A673 (cell line): ENCODE data around the gene ALKBH2.

Experiments
- EZH2 ChIP-seq: fragments of 200-600 bp; sonication (generic); IDR thresholded peaks from 2 replicates; pipeline ENCODE4 v1.6.1; 2017; ENCODE audit warnings: borderline replicate concordance, low read depth, mild to moderate bottlenecking, mixed read lengths, antibody characterized with exemption, low read length; ENCODE audit not compliant: poor library complexity, severe bottlenecking
- TF ChIP-seq, protein P1 (sequence below): fragments of 300-800, 200-600 bp; sonication (generic); conservative IDR thresholded peaks from 2 replicates; pipeline ENCODE4 v1.5.1; 2017; ENCODE audit warnings: low read depth, mild to moderate bottlenecking, antibody characterized with exemption, low read length, moderate library complexity, mixed read lengths

GRCh38 chr12:109082751-109083150 is 10.5 kb downstream of the ALKBH2 start:
- TF ChIP-seq, protein P1, sequence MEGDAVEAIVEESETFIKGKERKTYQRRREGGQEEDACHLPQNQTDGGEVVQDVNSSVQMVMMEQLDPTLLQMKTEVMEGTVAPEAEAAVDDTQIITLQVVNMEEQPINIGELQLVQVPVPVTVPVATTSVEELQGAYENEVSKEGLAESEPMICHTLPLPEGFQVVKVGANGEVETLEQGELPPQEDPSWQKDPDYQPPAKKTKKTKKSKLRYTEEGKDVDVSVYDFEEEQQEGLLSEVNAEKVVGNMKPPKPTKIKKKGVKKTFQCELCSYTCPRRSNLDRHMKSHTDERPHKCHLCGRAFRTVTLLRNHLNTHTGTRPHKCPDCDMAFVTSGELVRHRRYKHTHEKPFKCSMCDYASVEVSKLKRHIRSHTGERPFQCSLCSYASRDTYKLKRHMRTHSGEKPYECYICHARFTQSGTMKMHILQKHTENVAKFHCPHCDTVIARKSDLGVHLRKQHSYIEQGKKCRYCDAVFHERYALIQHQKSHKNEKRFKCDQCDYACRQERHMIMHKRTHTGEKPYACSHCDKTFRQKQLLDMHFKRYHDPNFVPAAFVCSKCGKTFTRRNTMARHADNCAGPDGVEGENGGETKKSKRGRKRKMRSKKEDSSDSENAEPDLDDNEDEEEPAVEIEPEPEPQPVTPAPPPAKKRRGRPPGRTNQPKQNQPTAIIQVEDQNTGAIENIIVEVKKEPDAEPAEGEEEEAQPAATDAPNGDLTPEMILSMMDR: no peak
- TF ChIP-seq EZH2: no peak
